ENCODE data around the gene HRK.

Gene HRK

DNA sequence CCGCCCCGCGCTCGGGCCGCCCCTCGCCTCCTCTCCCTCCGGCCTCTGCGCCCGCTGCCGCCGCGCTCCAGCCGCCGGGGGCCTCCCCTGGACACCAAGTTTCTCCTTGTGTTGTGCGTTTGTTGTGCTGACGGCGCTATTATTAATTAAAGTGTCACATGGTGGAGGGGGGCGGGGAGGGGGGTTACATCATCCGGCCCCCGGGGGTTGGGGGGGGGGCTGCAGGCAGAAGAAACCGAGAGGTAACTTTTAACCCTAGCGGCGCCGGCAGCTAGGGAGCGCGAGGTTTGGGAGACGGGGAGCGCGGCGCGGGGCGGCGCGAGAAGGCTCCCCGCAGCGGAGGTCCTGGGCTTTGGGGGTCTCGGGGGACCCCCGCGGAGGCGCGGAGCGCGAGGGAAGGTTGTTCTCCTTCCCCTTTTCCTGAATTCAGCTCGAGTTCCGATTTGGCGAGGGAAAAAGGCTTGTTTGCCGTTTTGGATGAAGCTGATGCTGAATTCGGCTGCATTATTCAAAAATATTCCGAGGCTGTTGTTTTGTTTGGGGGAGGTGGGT is at the start of gene HRK:
Gene HRK (minus strand): TSS at position 117 of the 552 bp plus-strand sequence. CDS start 134 bp downstream, outside the sequence.
- DNase-seq: no peak

DNA sequence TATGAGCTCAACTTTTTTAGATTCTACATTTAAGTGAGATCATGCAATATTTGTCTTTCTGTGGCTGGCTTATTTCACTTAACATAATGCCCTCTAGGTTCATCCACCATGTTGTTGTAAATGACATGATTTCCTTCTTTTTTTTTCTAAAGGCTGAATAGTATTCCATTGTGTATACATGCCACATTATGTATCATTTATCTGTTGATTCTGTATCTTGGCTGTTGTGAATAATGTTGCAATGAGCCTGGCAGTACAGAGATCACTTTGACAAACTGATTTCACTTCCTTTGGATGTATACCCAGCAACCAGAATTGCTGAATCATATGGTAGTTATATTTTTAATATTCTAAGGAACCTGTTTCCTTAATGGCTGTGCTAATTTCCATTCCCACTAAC is 48.6 kb upstream of the HRK start:
- no peak for DNase-seq

GRCh38 chr12:116928504-116928903 is 47.3 kb upstream of the HRK start:
- DNase-seq: no peak

DNA sequence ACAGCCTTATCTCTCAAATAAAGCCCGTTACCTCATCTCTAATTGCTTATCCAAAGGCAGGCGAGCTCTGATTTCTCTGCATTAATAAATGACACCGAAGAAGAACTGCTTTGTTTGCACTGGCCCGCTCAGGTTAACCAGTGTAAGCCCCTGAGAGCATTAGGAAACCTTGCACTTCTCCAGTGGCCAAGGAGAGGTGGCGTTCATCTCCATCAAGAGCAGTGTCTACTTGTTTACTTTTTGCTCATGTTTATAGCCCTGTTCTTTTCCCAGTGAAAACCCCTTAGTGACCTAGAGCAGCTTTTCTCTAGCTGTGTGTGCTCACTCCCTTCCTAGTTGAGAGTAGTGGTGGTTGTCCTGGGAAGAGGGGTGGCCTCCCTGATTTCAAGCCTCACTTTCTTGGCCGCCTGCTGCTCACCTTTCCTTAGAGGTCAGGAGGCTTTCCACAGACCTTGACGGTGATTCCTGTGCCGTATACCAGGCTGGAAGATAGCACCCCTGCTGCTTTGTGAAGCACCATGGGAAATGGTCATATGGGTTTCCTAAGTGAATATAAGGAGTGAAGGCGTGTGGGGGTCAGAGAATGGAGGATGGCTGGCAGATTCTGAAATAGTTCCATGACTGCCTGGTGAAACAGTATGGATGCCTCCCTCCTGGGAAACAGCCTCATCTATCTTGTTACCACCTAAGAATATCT is 46.2 kb upstream of the HRK start:
- DNase-seq: no peak

DNA sequence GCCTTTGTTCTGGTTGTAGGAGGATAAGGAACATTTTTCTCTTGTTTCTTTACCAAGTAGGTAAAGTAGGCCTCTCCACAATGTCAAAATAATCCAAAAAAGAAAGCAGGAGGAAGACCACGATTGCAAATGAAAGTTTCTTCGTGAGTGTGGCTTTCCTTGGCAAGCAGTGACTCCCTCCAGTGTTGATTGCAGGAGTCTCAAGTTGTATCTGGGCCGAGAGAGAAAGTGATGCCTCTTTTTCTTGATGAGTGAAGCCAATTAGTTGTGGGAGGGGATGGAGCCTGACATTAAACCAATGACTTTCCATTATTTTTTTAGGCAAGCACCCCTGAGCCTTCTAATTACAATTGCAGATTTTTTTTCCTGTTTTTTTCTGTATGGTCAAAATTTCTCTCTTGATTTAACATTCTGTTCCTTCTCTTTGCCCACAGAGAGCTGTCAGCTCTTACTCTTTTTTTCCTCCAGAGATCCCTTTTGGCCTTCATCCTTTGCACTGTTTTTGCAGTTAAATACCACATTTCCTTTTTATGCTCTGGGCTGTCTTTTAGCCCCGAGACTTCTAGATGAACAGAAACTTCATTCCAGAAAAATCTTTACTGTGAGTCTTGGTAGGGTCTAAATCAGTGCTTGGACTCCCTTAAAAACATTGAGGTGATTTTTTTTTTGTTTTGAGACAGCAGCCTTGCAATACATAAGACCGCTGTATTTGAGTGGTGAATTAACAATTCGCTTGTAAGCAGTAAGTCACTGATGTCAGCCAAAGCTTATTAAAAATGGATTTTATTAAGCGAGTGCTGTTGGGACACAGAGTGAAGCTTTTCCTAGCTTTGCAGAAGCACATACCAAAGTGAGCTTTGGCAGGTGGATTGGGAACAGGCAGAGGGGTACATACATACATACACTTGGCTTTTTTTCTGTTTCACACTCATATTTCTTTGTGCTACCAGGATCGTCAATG is 45.3 kb upstream of the HRK start:
- DNase-seq: no peak

- DNase-seq: peak; percentile 91
Measured at GRCh38 chr12:116924558-116925453, 43.6 kb upstream of the HRK start.

DNA sequence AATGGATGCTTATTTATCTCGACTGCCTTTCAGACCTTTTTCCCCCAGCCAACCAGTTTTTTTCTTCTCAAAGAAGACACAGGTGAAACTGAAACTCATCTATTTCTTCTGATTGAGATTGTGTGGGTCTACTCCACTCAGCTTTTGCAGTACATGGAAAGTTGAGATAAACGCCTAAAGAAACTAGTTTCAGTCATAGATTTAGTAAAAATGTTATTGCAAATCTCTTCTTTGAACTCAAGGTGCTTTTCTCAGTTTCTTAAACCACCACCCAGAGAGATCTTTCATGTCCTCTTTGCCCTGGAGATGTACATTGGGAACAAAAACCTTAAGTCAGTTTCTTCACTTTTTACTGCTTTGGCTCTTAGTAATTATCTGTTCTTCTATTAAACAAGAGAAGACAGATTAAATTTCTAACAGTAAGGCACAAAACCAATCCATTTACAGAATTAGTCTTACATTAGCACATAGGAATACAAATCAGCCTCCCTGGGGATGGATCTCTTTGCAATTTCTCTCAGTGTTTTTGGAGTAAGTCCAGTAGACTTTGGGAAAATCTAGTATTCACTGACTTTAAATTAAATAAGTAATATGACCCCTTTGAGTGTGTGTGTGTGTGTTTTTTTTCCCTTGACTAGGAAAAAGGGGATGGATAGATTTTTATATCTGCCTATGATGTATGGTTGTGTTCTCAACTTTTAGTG is 41.1 kb upstream of the HRK start:
- peak; percentile 77 for DNase-seq

DNA sequence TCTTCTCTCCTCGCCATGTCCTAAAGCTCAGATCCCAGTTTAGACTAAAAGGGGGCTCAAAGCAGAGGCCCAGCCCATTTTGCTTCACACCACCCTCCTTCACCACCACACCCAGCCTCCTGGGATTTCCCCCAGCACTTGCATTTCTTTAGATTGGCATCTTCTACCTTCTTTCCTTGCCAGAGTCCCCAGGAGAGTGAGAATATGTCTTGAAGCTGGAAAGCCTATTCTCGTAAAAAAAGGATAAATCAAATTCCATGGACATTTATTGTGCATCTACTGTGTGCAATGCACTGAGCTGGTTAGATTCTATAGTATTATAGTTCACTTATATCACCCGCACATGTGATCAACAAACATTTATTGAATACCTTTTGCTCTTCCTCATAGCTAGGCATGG is 39.7 kb upstream of the HRK start:
- DNase-seq: no peak

DNA sequence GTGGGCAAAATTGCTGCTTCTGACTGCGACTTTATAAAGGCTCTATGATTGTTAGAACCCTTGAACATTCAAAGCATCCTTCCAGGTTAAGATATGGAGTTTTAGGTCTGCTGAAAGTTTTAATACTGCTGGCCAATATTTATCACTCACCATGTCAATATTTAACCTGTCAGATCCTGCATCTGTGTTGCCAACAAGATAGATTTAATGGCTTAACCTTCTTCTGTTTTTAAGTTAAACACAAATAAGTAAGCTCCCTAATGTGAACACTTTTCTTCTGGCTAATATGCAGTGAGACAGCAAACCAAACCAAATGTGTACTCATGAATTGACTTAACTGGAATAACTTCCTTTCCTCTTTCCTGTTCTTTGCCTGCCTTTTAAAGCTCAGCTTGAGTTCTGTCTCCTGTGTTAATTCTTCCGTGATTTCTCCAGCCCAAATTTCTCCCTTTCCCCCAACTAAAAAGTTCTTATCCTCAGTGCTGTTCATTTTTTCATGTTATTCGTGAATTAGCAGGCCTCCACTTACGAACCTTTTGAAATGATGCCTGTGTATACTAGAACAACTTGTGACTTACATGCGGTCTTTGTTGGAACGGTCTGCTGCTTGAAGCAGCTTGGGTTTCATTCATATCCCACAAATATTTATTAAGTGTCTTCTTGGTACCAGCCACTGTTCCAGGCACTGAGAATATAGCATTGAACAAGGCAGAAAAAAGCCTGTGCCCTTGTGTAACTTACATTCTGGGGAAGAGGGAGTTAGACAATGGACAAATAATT is 38.7 kb upstream of the HRK start:
- no peak for DNase-seq

DNA sequence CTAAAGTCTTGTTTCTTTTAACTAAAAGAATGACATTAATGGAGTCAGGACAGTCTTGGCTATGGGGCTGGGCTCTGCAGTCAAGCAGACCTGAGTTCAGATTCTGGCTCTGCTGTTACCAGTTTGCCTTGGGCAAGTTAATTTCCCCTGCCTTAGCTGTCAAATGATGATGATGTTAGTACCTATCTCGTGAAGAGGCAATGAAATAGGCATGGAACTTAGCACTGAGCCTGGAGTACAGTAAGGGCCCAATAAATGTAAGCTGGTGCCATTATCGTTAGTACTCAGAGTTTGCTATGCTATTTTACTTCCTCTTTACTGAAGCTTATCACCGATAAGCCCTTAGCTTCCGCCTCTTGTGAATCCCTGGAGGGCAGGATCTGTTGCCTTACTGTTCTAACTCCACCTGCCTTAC is 38.0 kb upstream of the HRK start:
- no peak for DNase-seq

- DNase-seq: no peak
Measured at GRCh38 chr12:116918464-116918863, 37.2 kb upstream of the HRK start.

- peak; percentile 80 for DNase-seq
Measured at GRCh38 chr12:116916714-116917114, 35.5 kb upstream of the HRK start.

DNA sequence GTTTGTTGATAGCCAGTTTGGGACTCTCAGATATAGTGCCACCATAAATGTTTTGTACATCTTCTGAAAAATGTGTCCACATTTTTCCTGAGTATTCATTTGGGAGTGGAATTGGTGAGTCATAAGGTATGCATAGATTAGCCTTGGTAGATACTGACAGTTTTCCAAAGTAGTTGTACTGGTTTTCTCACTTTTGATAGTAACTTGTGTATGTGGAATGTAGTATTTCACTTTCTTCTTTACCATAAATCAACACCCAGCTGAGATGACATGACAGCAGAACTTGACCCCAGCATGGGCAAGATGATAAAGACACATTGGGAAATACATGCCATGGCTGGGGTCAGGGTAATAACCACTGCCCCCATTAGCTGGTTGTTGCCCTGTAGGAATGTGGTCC is 34.9 kb upstream of the HRK start:
- no peak for DNase-seq

DNA sequence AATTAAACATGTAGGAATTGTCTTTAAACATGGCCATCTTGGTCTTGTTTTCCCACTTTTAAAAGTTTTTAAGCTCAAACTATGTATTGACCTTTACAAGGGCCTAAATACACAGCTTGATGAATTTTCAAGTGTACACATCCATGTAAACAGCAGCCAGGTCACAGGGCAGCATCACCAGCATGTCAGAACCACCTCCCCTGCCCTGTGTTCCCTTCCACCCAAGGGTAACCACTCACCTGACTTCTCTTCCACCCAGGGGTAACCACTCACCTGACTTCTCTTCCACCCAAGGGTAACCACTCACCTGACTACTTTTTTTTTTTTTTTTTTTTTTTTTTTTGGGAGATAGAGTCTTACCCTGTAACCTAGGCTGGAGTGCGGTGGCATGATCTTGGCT is 34.1 kb upstream of the HRK start:
- DNase-seq: no peak

- peak; percentile 77 for DNase-seq
Measured at GRCh38 chr12:116910645-116911451, 29.6 kb upstream of the HRK start, which contains the start of gene FBXW8. Gene FBXW8 (plus strand): TSS chr12:116910950. CDS start chr12:116911038, 88 bp downstream.

DNA sequence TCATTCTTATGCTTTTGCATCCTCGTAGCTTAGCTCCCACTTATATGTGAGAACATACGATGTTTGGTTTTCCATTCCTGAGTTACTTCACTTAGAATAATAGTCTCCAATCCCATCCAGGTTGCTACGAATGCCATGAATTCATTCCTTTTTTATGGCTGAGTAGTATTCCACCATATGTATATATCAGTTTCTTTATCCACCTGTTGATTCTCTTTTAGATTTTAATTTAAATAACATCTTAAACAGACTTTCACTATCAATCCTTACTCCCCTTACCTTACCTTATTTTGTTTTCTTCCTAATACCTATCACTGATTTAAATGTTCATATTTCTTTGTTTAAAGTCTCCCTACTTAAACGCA is 29.0 kb upstream of the HRK start:
- no peak for DNase-seq

GRCh38 chr12:116906285-116906684 is 25.0 kb upstream of the HRK start:
- no peak for DNase-seq

GRCh38 chr12:116903818-116904217 is 22.6 kb upstream of the HRK start:
- no peak for DNase-seq

DNA sequence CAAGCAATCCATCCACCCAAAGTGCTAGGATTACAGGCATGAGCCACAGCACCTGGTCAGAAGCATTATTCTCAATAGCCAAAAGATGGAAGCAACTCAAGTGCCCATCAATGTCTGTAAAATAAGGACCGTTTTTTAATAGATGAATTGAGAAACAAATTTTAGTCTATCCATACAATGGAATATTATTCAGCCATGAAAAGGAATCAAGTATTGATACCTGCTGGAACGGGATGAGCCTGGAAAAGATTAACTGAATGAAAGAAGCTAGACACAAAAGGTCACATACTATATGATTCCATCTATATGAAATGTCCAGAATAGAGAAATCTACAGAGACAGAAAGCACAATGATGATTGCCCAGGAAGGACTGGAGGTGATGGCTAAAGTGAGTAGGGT is 20.4 kb upstream of the HRK start:
- DNase-seq: no peak

- no peak for DNase-seq
Measured at GRCh38 chr12:116898669-116899068, 17.4 kb upstream of the HRK start.

Data from activated CD4-positive, alpha-beta T cell treated with anti-CD3 and anti-CD28 coated beads, Interleukin-2, amount 50 U/mL, for 16 hours (primary cell).